GM11168 (cell line): ENCODE results near the gene RMND5A.
"Not testable (repeated sequence)": the region's sequence is repeated elsewhere in the genome, so short reads cannot be mapped to it uniquely, and the experiment has no call there.

Experiments
- in situ Hi-C: fragments of 300-500 bp; cut with MboI; formaldehyde crosslinking; loops from one replicate; pipeline ENCODE4 v1.12.0; 2022; ENCODE audit warnings: low sequenced_read_pairs; ENCODE audit not compliant: unreplicated experiment

The RMND5A gene

GRCh38 chr2:86706935-86707334 lies 13.2 kb upstream of the RMND5A start:
- in situ Hi-C loops, result no loop called here

- in situ Hi-C loops, result not testable (repeated sequence)
Measured at GRCh38 chr2:86708126-86708525, 12.0 kb upstream of the RMND5A start.

- in situ Hi-C loops, result loop anchor here (10.0 kb wide), 1 partner anchor 360 kb away; no protein-coding TSS in a partner anchor
Measured at GRCh38 chr2:86714579-86715173, 5.4 kb upstream of the RMND5A start.

- in situ Hi-C loops, result loop anchor here (10.0 kb wide), 1 partner anchor 356 kb away; no protein-coding TSS in a partner anchor
Measured at GRCh38 chr2:86719263-86719636, 841 bp upstream of the RMND5A start.

GRCh38 chr2:86720540-86721320 lies 639 bp downstream of the RMND5A start:
- in situ Hi-C loops, result not testable (repeated sequence)

- in situ Hi-C loops, result not testable (repeated sequence)
Measured at GRCh38 chr2:86725706-86726105, 5.6 kb downstream of the RMND5A start.

GRCh38 chr2:86732040-86732525 lies 12.0 kb downstream of the RMND5A start:
- in situ Hi-C loops, result not testable (repeated sequence)

GRCh38 chr2:86732837-86733236 lies 12.7 kb downstream of the RMND5A start:
- in situ Hi-C loops, result not testable (repeated sequence)

- in situ Hi-C loops, result not testable (repeated sequence)
Measured at GRCh38 chr2:86733528-86733927, 13.4 kb downstream of the RMND5A start.

- in situ Hi-C loops, result not testable (repeated sequence)
Measured at GRCh38 chr2:86734896-86735295, 14.8 kb downstream of the RMND5A start.

- in situ Hi-C loops, result not testable (repeated sequence)
Measured at GRCh38 chr2:86739485-86739884, 19.4 kb downstream of the RMND5A start.

GRCh38 chr2:86739889-86740288 lies 19.8 kb downstream of the RMND5A start:
- in situ Hi-C loops, result not testable (repeated sequence)

- in situ Hi-C loops, result not testable (repeated sequence)
Measured at GRCh38 chr2:86741889-86742498, 21.9 kb downstream of the RMND5A start.

GRCh38 chr2:86744152-86744551 lies 24.1 kb downstream of the RMND5A start:
- in situ Hi-C loops, result no loop called here

GRCh38 chr2:86746939-86747338 lies 26.8 kb downstream of the RMND5A start:
- in situ Hi-C loops, result no loop called here

- in situ Hi-C loops, result no loop called here
Measured at GRCh38 chr2:86747711-86748639, 27.9 kb downstream of the RMND5A start.

- in situ Hi-C loops, result no loop called here
Measured at GRCh38 chr2:86750240-86750839, 30.2 kb downstream of the RMND5A start.

GRCh38 chr2:86751778-86752177 lies 31.7 kb downstream of the RMND5A start:
- in situ Hi-C loops, result no loop called here

GRCh38 chr2:86752934-86753333 lies 32.8 kb downstream of the RMND5A start:
- in situ Hi-C loops, result no loop called here

GRCh38 chr2:86753606-86754005 lies 33.5 kb downstream of the RMND5A start:
- in situ Hi-C loops, result no loop called here
